Measurements from ENCODE around the gene BRIP1.

BRIP1 gene

DNA sequence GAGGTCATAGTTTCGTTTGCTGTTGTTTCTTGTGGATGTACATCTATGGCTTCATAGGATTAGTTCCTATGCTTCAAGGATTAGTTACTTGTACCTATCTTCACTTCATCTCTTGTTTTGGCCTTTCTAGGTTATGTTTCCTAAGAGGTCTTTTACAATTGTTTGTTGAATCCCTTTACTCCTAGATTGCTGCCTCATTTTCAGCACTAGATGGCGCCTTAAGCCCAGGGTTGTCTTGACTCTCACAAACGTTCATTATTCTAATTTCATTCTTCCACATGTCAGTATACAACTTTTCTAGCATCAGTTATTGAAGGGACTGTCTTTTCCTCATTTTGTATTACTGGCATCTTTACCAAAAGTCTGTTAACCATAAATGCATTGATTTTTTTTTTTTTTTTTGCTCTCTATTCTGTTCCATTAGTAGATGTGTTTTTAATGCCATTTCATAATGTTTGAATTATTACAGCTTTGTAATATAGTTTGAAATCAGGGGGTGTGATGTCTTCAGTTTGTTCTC lies 227.4 kb downstream of the BRIP1 start:
- DNase-seq (ENCODE audit: extremely low spot score): peak; percentile 22
- ChIA-PET CTCF (interaction anchor here (0.7 to 2.5 kb wide), 20 partner anchors 10 to 474 kb away, joined by 3 to 22 read pairs (median 4); partner anchors contain the start of gene BRIP1), POLR2A (no interaction called here)
- TF ChIP-seq, protein P1, sequence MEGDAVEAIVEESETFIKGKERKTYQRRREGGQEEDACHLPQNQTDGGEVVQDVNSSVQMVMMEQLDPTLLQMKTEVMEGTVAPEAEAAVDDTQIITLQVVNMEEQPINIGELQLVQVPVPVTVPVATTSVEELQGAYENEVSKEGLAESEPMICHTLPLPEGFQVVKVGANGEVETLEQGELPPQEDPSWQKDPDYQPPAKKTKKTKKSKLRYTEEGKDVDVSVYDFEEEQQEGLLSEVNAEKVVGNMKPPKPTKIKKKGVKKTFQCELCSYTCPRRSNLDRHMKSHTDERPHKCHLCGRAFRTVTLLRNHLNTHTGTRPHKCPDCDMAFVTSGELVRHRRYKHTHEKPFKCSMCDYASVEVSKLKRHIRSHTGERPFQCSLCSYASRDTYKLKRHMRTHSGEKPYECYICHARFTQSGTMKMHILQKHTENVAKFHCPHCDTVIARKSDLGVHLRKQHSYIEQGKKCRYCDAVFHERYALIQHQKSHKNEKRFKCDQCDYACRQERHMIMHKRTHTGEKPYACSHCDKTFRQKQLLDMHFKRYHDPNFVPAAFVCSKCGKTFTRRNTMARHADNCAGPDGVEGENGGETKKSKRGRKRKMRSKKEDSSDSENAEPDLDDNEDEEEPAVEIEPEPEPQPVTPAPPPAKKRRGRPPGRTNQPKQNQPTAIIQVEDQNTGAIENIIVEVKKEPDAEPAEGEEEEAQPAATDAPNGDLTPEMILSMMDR (IDR thresholded peaks at IDR 0.05; ENCODE audit: control extremely low read depth, extremely low read depth, low read depth, missing control alignments): peak; percentile 71

DNA sequence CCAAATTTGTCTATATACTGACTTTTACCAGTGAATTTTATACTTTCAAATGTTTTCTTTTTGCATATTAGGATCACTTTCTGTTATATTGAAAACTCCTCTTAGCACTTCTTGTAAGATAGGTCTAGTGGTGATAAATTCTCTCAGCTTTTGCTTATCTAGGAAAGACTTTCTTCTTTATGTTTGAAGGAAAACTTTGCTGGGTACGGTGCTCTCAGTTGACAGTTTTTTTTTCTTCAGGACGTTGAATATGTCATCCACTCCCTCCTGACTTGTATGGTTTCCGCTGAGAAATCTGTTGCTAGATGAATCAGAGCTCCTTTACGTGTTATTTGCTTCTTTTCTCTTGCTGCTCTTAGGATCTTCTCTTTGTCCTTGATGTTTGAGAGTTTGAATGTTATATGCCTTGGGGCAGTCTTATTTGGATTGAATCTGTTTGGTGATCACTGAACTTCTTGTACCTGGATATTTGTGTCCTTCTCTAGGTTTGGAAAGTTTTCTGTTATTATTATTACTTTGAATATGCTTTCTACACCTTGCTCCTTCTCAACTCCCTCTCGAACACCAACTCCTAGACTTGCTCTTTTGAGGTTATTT lies 228.3 kb downstream of the BRIP1 start:
- TF ChIP-seq, protein P1 (IDR thresholded peaks at IDR 0.05; ENCODE audit: control extremely low read depth, extremely low read depth, low read depth, missing control alignments): no peak
- ChIA-PET POLR2A (no interaction called here), CTCF (interaction anchor here (0.6 to 2.5 kb wide), 23 partner anchors 11 to 475 kb away, joined by 3 to 22 read pairs (median 4); partner anchors contain the start of gene BRIP1)
- DNase-seq (ENCODE audit: extremely low spot score): no peak

DNA sequence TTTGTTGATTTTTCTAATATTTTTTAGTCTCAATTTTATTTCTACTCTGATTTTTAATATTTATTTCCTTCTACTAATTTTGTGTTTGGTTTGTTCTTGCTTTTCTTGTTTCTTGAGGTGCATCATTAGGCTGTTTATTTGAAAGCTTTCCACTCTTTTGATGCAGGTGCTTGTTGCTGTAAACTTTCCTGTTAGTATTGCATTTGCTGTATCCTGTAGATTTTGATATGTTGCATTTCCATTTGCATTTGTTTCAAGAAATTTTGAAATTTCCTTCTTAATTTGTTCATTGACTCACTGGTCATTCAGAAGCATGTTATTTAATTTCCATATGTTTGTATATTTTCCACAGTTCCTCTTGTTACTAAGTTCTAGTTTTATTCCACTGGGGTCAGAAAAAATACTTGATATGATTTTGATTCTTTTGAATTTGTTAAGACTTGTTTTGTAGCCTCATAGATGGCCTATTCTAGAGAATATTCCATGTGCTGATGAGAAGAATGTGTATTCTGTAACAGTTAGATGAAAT lies 229.3 kb downstream of the BRIP1 start:
- CTCF ChIA-PET: interaction anchor here (1.2 to 2.5 kb wide), 3 partner anchors 200 to 210 kb away, joined by 5 to 20 read pairs (median 7); no protein-coding TSS in a partner anchor
- TF ChIP-seq, protein P1 (IDR thresholded peaks at IDR 0.05; ENCODE audit: control extremely low read depth, extremely low read depth, low read depth, missing control alignments): no peak
- DNase-seq (ENCODE audit: extremely low spot score): no peak
- POLR2A ChIA-PET: no interaction called here

DNA sequence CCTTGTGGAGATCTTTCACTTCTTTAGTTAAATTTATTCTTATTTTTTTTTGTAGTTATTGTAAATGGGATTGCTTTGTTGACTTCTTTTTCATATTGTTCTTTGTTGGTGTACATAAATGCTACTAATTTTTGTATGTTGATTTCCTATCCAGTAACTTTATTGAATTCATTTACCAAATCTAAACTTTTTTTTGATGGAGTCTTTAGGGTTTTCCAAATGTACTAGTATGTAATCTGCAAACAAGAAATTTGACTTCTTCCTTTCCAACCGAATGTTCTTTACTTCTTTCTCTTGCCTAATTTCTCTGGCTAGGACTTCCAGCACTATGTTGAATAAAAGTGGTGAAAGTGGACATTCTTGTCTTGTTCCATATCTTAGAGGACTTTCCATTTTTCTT lies 230.5 kb downstream of the BRIP1 start:
- POLR2A ChIA-PET: no interaction called here
- TF ChIP-seq, protein P1 (IDR thresholded peaks at IDR 0.05; ENCODE audit: control extremely low read depth, extremely low read depth, low read depth, missing control alignments): no peak
- DNase-seq (ENCODE audit: extremely low spot score): no peak
- CTCF ChIA-PET: no interaction called here

DNA sequence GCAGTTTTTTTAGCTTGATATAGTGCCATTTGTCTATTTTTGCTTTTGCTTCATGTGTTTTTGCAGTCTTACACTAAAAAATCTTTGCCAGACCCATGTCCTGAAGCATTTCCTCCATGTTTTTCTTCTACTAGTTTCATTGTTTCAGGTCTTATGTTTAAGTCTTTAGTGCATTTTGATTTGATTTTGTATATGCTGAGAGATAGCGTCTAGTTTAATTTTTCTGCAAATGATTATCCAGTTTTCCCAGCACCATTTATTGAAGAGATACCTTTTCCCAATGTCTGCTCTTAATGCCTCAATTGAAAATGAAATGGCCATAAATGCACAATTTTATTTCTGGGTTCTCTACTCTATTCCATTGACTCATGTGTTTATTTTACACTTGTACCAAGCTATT lies 231.5 kb downstream of the BRIP1 start:
- TF ChIP-seq, protein P1 (IDR thresholded peaks at IDR 0.05; ENCODE audit: control extremely low read depth, extremely low read depth, low read depth, missing control alignments): no peak
- CTCF ChIA-PET: no interaction called here
- DNase-seq (ENCODE audit: extremely low spot score): no peak
- POLR2A ChIA-PET: no interaction called here

All from GM10248 (cell line).